ENCODE results near the gene SAG. TPM values are rescaled to one million over a fixed set of nuclear protein-coding genes. Genes with fewer than 3 reads are reported as not detected.
"Not testable (repeated sequence)": the region's sequence is repeated elsewhere in the genome, so short reads cannot be mapped to it uniquely, and the experiment has no call there.

The SAG gene
- total RNA-seq, 2 donors from 2014 or later = 1.8 TPM; not detected in 1

GRCh38 chr2:233369897-233370685 is 62.5 kb downstream of the SAG start:
- peaks cover 1% of the 10 kb centered on the region for H3K4me1 ChIP-seq
- no peaks in the 10 kb centered on the region for H3K9me3 ChIP-seq
- no peaks in the 10 kb centered on the region for H3K36me3 ChIP-seq
- intact Hi-C loops (cut with DNase I) = no loop called here
- no peak for DNase-seq
- H3K27me3 ChIP-seq = no peaks in the 10 kb centered on the region
- H3K4me3 ChIP-seq = no peak overlapping the region
- H3K27ac ChIP-seq = no peak overlapping the region
- no peak overlapping the region for H3K9ac ChIP-seq (ENCODE audit: low read depth in 2 of 2, low read length in 2 of 2)
- TF ChIP-seq CTCF (IDR thresholded peaks at IDR 0.05) = no peak

GRCh38 chr2:233371641-233372040 is 64.0 kb downstream of the SAG start:
- DNase-seq = no peak
- no peaks in the 10 kb centered on the region for H3K27me3 ChIP-seq
- intact Hi-C loops (cut with DNase I) = no loop called here
- H3K36me3 ChIP-seq = no peaks in the 10 kb centered on the region
- H3K27ac ChIP-seq = no peak overlapping the region
- TF ChIP-seq CTCF (IDR thresholded peaks at IDR 0.05) = no peak
- H3K4me1 ChIP-seq = peaks cover 7% of the 10 kb centered on the region
- H3K9ac ChIP-seq (ENCODE audit: low read depth in 2 of 2, low read length in 2 of 2) = no peak overlapping the region
- H3K4me3 ChIP-seq = no peak overlapping the region
- no peaks in the 10 kb centered on the region for H3K9me3 ChIP-seq

- H3K4me3 ChIP-seq = no peak overlapping the region
- no peaks in the 10 kb centered on the region for H3K9me3 ChIP-seq
- DNase-seq = no peak
- no peak overlapping the region for H3K27ac ChIP-seq
- H3K4me1 ChIP-seq = peaks cover 7% of the 10 kb centered on the region
- intact Hi-C loops (cut with DNase I) = no loop called here
- no peaks in the 10 kb centered on the region for H3K36me3 ChIP-seq
- TF ChIP-seq CTCF (IDR thresholded peaks at IDR 0.05) = no peak
- H3K9ac ChIP-seq (ENCODE audit: low read depth in 2 of 2, low read length in 2 of 2) = no peak overlapping the region
- no peaks in the 10 kb centered on the region for H3K27me3 ChIP-seq
These were observed 65.2 kb downstream of the SAG start for GRCh38 chr2:233372855-233373254.

- H3K27me3 ChIP-seq = no peaks in the 10 kb centered on the region
- no peaks in the 10 kb centered on the region for H3K36me3 ChIP-seq
- no peak overlapping the region for H3K27ac ChIP-seq
- H3K9ac ChIP-seq (ENCODE audit: low read depth in 2 of 2, low read length in 2 of 2) = no peak overlapping the region
- H3K4me1 ChIP-seq = peaks cover 7% of the 10 kb centered on the region
- intact Hi-C loops (cut with DNase I) = no loop called here
- DNase-seq = no peak
- no peak for TF ChIP-seq CTCF (IDR thresholded peaks at IDR 0.05)
- H3K4me3 ChIP-seq = no peak overlapping the region
- H3K9me3 ChIP-seq = no peaks in the 10 kb centered on the region
These were observed 65.7 kb downstream of the SAG start for GRCh38 chr2:233373316-233373715.

GRCh38 chr2:233374776-233375175 is 67.2 kb downstream of the SAG start:
- DNase-seq; H3K4me3 ChIP-seq; intact Hi-C loops (cut with DNase I); H3K9me3 ChIP-seq; H3K27ac ChIP-seq; H3K27me3 ChIP-seq; H3K4me1 ChIP-seq; H3K9ac ChIP-seq (ENCODE audit: low read depth in 2 of 2, low read length in 2 of 2); H3K36me3 ChIP-seq: not testable (repeated sequence)

Data from colonic mucosa (tissue), 4 donors.